SK-N-SH (cell line): ENCODE results near the gene TRIP13. TPM values are rescaled to one million over a fixed set of nuclear protein-coding genes. Genes with fewer than 3 reads are reported as not detected.

Source experiments
- CTCF ChIA-PET: fragments of 300-600, 350-600 bp; formaldehyde crosslinking; extraction: SDS; loops from one replicate; lab custom pipeline; 2021; lab: Yijun Ruan, JAX
- POLR2A ChIA-PET: fragments of 350-600 bp; sonication (Branson Sonifier 250); formaldehyde crosslinking; extraction: SDS; loops from one replicate; lab custom pipeline; 2020; ENCODE audit warnings: antibody characterized with exemption, inconsistent platforms; lab: Yijun Ruan, JAX
- DNase-seq: peaks from one replicate; pipeline ENCODE4 v3.0.0; 2012
- H2AFZ ChIP-seq: fragments of 200-600 bp; sonication (generic); 2 replicates; pipeline ENCODE4 v1.8.1; 2016; ENCODE audit warnings: antibody characterized with exemption, mild to moderate bottlenecking, low read depth
- H3F3A ChIP-seq: fragments of 200-600 bp; sonication (generic); replicated peaks from 2 replicates; pipeline ENCODE3; 2016; ENCODE audit warnings: antibody characterized with exemption, mild to moderate bottlenecking; ENCODE audit not compliant: insufficient read depth
- H3K27ac ChIP-seq, 2 experiments: fragments of 200-500 bp in 1 of 2; fragments of 200-600 bp in 1 of 2; sonication (Bioruptor generic) in 1 of 2; sonication (generic), shearing (Covaris generic) in 1 of 2; 2 replicates each; pipeline versions ENCODE4 v1.5.1 to v1.6.1; 2014 to 2016; ENCODE audit warnings: low read depth in 2 of 2, inconsistent platforms in 1 of 2, low read length in 1 of 2, mild to moderate bottlenecking in 1 of 2, mixed read lengths in 1 of 2
- H3K27me3 ChIP-seq: fragments of 200-600 bp; sonication (generic), shearing (Covaris generic); 2 replicates; pipeline ENCODE4 v1.6.1; 2016; ENCODE audit warnings: mixed run types; ENCODE audit not compliant: insufficient read depth
- H3K36me3 ChIP-seq, 2 experiments: fragments of 200-500 bp in 1 of 2; fragments of 200-600 bp in 1 of 2; sonication (Bioruptor generic) in 1 of 2; sonication (generic) in 1 of 2; replicated peaks in 1 of 2; 2 replicates each; pipeline versions ENCODE3 to v1.5.1; 2014 to 2016; ENCODE audit warnings: low read length in 1 of 2, mild to moderate bottlenecking in 1 of 2; ENCODE audit not compliant: insufficient read depth in 2 of 2, control insufficient read depth in 1 of 2
- H3K4me1 ChIP-seq, 2 experiments: fragments of 200-500 bp in 1 of 2; fragments of 200-600 bp in 1 of 2; sonication (Bioruptor generic) in 1 of 2; sonication (generic), shearing (Covaris generic) in 1 of 2; 2 replicates each; pipeline versions ENCODE4 v1.5.1 to v1.6.1; 2014 to 2016; ENCODE audit warnings: low read depth in 1 of 2, low read length in 1 of 2, mixed run types in 1 of 2; ENCODE audit not compliant: insufficient read depth in 2 of 2, control insufficient read depth in 1 of 2
- H3K4me2 ChIP-seq: fragments of 200-600 bp; sonication (generic), shearing (Covaris generic); 2 replicates; pipeline ENCODE4 v1.6.1; 2017; ENCODE audit warnings: mixed run types
- H3K4me3 ChIP-seq, 2 experiments: fragments of 200-500 bp in 1 of 2; fragments of 200-600 bp in 1 of 2; sonication (Bioruptor generic) in 1 of 2; sonication (generic), shearing (Covaris generic) in 1 of 2; 2 replicates each; pipeline versions ENCODE4 v1.5.1 to v1.8.1; 2014 to 2016; ENCODE audit warnings: low read depth in 2 of 2, inconsistent platforms in 1 of 2, low read length in 1 of 2, mild to moderate bottlenecking in 1 of 2, mixed read lengths in 1 of 2, moderate library complexity in 1 of 2
- H3K79me2 ChIP-seq: fragments of 200-600 bp; sonication (generic); 2 replicates; pipeline ENCODE4 v1.8.1; 2017; ENCODE audit warnings: mild to moderate bottlenecking; ENCODE audit not compliant: insufficient read depth
- H3K9ac ChIP-seq: fragments of 200-600 bp; sonication (generic); 2 replicates; pipeline ENCODE4 v1.6.1; 2017; ENCODE audit warnings: mixed run types
- H3K9me2 ChIP-seq: fragments of 200-600 bp; sonication (generic); 2 replicates; pipeline ENCODE4 v1.6.1; 2017; ENCODE audit warnings: mixed run types
- H3K9me3 ChIP-seq: fragments of 200-600 bp; sonication (generic); 2 replicates; pipeline ENCODE4 v1.6.1; 2017; ENCODE audit warnings: mixed run types, mild to moderate bottlenecking, moderate library complexity
- H4K20me1 ChIP-seq: fragments of 200-600 bp; sonication (generic); 2 replicates; pipeline ENCODE4 v1.6.1; 2017; ENCODE audit warnings: mild to moderate bottlenecking, mixed run types; ENCODE audit not compliant: insufficient read depth
- CHD2 ChIP-seq: fragments of 150-350 bp; IDR thresholded peaks from 2 replicates; pipeline ENCODE4 v1.6.1; 2018; ENCODE audit warnings: low read length; ENCODE audit not compliant: partially characterized antibody
- EP300 ChIP-seq, 2 experiments: IDR thresholded peaks; 2 replicates each; pipeline versions ENCODE4 v1.4.0 to v1.6.1; 2012; ENCODE audit warnings: borderline replicate concordance in 1 of 2, low read depth in 1 of 2, low read length in 1 of 2
- EZH2phosphoT487 ChIP-seq: fragments of 200-600 bp; sonication (generic); IDR thresholded peaks from 2 replicates; pipeline ENCODE4 v1.6.1; 2017; ENCODE audit warnings: low read depth, mixed run types, mild to moderate bottlenecking, antibody characterized with exemption, moderate library complexity, borderline replicate concordance
- FOXJ3 ChIP-seq: sonication (generic); formaldehyde crosslinking; IDR thresholded peaks from 2 replicates; pipeline ENCODE4 v1.5.1; 2020; ENCODE audit warnings: mild to moderate bottlenecking, missing genetic modification reagents
- FOXM1 ChIP-seq: IDR thresholded peaks from 2 replicates; pipeline ENCODE4 v1.4.0; 2012; ENCODE audit warnings: low read depth, mild to moderate bottlenecking
- GATA2 ChIP-seq: sonication (generic); formaldehyde crosslinking; IDR thresholded peaks from 2 replicates; pipeline ENCODE4 v1.5.0; 2020; ENCODE audit warnings: mild to moderate bottlenecking, missing genetic modification reagents
- IRF3 ChIP-seq: fragments of 150-350 bp; IDR thresholded peaks from 2 replicates; pipeline ENCODE4 v1.6.1; 2016; ENCODE audit warnings: mild to moderate bottlenecking, low read depth, low read length
- JUND ChIP-seq: IDR thresholded peaks from 2 replicates; pipeline ENCODE4 v1.4.0; 2012
- MEF2A ChIP-seq: IDR thresholded peaks from 2 replicates; pipeline ENCODE4 v1.4.0; 2012; ENCODE audit warnings: low read depth, borderline replicate concordance
- PBX3 ChIP-seq: IDR thresholded peaks from 2 replicates; pipeline ENCODE4; 2012
- POLR2AphosphoS5 ChIP-seq: IDR thresholded peaks from 2 replicates; pipeline ENCODE4 v1.6.1; 2012; ENCODE audit warnings: low read depth, low read length
- RFX5 ChIP-seq: IDR thresholded peaks from 2 replicates; pipeline ENCODE4 v1.6.1; 2012; ENCODE audit warnings: mild to moderate bottlenecking, improper control_type of control experiment, low read length
- SMC3 ChIP-seq: IDR thresholded peaks from 2 replicates; pipeline ENCODE4 v1.6.1; 2012; ENCODE audit warnings: low read depth, low read length, improper control_type of control experiment
- TAF1 ChIP-seq: IDR thresholded peaks from 2 replicates; pipeline ENCODE4 v1.6.1; 2012; ENCODE audit warnings: low read depth, mild to moderate bottlenecking, low read length, moderate library complexity, borderline replicate concordance
- USF1 ChIP-seq: IDR thresholded peaks from 2 replicates; pipeline ENCODE4 v1.4.0; 2012; ENCODE audit warnings: low read depth, borderline replicate concordance
- YY1 ChIP-seq: IDR thresholded peaks from 2 replicates; pipeline ENCODE4 v1.4.0; 2012; ENCODE audit warnings: low read depth, mild to moderate bottlenecking
- WGBS: methylation state at CpG from one replicate; pipeline ENCODE4 v1.1.6; 2017; ENCODE audit warnings: low lambda C conversion rate; 5-methylcytosine and 5-hydroxymethylcytosine counted together
- polyA plus RNA-seq, 3 experiments: library from polyadenylated mRNA; depleted of rRNA; stranded (reverse); fragments of >200 nt; gene quantifications; 2 replicates each; pipeline ENCODE4 v1.2.3, GENCODE V29; 2012
- TF ChIP-seq, protein P1 (sequence below): fragments of 200-600 bp; sonication (generic); IDR thresholded peaks from 2 replicates; pipeline ENCODE4 v1.6.1; 2017; ENCODE audit warnings: antibody characterized with exemption, mild to moderate bottlenecking, moderate library complexity

The TRIP13 gene
- polyA plus RNA-seq, 1 of the 3 experiments (the other 2 are of a cell fraction): 24.1 TPM

GRCh38 chr5:965604-966344 is 73.1 kb downstream of the TRIP13 start:
- ChIA-PET CTCF (interaction anchor here (1.3 kb wide), 1 partner anchor 209 kb away, joined by 3 read pairs; no protein-coding TSS in a partner anchor), POLR2A (no interaction called here)
- Histone ChIP-seq H3K27ac (no peak overlapping the region), H3F3A (no peaks in the 10 kb centered on the region), H4K20me1 (no peaks in the 10 kb centered on the region), H3K9me2 (no peaks in the 10 kb centered on the region), H3K27me3 (peaks cover 33% of the 10 kb centered on the region), H3K4me1 (peaks cover 0 to 16% of the 10 kb centered on the region in 2 experiments; a peak in 1 of 4 replicates), H3K79me2 (no peaks in the 10 kb centered on the region), H2AFZ (no peak overlapping the region), H3K9ac (no peak overlapping the region), H3K4me2 (no peak overlapping the region), H3K4me3 (no peak overlapping the region), H3K36me3 (no peaks in the 10 kb centered on the region), H3K9me3 (no peaks in the 10 kb centered on the region)
- DNase-seq: no peak
- WGBS: 74% methylated on average over 31 of the region's 32 CpGs
- no peak for TF ChIP-seq CHD2
- no peak for TF ChIP-seq RFX5
- no peak for TF ChIP-seq JUND
- no peak for TF ChIP-seq IRF3
- no peak for TF ChIP-seq EP300 (IDR thresholded peaks at IDR 0.05; ENCODE audit: borderline replicate concordance in 1 of 2, low read depth in 1 of 2, low read length in 1 of 2)
- no peak for TF ChIP-seq PBX3
- TF ChIP-seq USF1: no peak
- TF ChIP-seq, protein P1, sequence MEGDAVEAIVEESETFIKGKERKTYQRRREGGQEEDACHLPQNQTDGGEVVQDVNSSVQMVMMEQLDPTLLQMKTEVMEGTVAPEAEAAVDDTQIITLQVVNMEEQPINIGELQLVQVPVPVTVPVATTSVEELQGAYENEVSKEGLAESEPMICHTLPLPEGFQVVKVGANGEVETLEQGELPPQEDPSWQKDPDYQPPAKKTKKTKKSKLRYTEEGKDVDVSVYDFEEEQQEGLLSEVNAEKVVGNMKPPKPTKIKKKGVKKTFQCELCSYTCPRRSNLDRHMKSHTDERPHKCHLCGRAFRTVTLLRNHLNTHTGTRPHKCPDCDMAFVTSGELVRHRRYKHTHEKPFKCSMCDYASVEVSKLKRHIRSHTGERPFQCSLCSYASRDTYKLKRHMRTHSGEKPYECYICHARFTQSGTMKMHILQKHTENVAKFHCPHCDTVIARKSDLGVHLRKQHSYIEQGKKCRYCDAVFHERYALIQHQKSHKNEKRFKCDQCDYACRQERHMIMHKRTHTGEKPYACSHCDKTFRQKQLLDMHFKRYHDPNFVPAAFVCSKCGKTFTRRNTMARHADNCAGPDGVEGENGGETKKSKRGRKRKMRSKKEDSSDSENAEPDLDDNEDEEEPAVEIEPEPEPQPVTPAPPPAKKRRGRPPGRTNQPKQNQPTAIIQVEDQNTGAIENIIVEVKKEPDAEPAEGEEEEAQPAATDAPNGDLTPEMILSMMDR: no peak
- no peak for TF ChIP-seq GATA2
- TF ChIP-seq FOXJ3 (CRISPR knock-in tag): no peak
- no peak for TF ChIP-seq EZH2phosphoT487
- no peak for TF ChIP-seq YY1
- no peak for TF ChIP-seq TAF1
- TF ChIP-seq POLR2AphosphoS5: no peak
- TF ChIP-seq MEF2A: no peak
- no peak for TF ChIP-seq SMC3
- no peak for TF ChIP-seq FOXM1
